GM13976 (cell line): ENCODE measurements around the gene BRF1.

ENCODE experiments used
- DNase-seq: peaks from one replicate; pipeline ENCODE4 v3.0.0; 2012; ENCODE audit warnings: low spot score
- CTCF ChIP-seq: IDR thresholded peaks from 2 replicates; pipeline ENCODE4 v1.5.1; 2012; ENCODE audit warnings: borderline replicate concordance, mild to moderate bottlenecking; ENCODE audit not compliant: insufficient read depth; ENCODE audit errors: extremely low read depth, missing control alignments, control extremely low read depth
- in situ Hi-C: fragments of 300-500 bp; cut with MboI; formaldehyde crosslinking; loops from one replicate; pipeline ENCODE4 v1.12.0; 2022; ENCODE audit warnings: low sequenced_read_pairs, mixed read lengths, inconsistent platforms; ENCODE audit not compliant: unreplicated experiment

Gene BRF1

GRCh38 chr14:105323663-105324062 lies 22.9 kb upstream of the BRF1 start:
- no peak for TF ChIP-seq CTCF
- in situ Hi-C loops = no loop called here

GRCh38 chr14:105322791-105323556 lies 22.2 kb upstream of the BRF1 start:
- TF ChIP-seq CTCF = no peak
- in situ Hi-C loops = no loop called here
- DNase-seq = no peak

More at GRCh38 chr14:105323663-105324062, 22.9 kb upstream of the BRF1 start:
- no peak for DNase-seq

- in situ Hi-C loops = no loop called here
- no peak for TF ChIP-seq CTCF
- DNase-seq = no peak
These were observed 16.7 kb upstream of the BRF1 start for GRCh38 chr14:105317546-105317945.

GRCh38 chr14:105316968-105317510 lies 16.2 kb upstream of the BRF1 start:
- no peak for TF ChIP-seq CTCF
- no peak for DNase-seq
- in situ Hi-C loops = no loop called here

- no peak for DNase-seq
- TF ChIP-seq CTCF = no peak
- in situ Hi-C loops = no loop called here
These were observed 15.8 kb upstream of the BRF1 start for GRCh38 chr14:105316577-105316941.

- in situ Hi-C loops = no loop called here
- no peak for TF ChIP-seq CTCF
- DNase-seq = no peak
These were observed 15.3 kb upstream of the BRF1 start for GRCh38 chr14:105315941-105316576.
